Activated CD4-positive, alpha-beta T cell treated with anti-CD3 and anti-CD28 coated beads, Interleukin-10, Interleukin-2, amounts not matched to agents 100 ng/mL and 50 ng/mL, durations not matched to agents 16 hours and 8 hours (primary cell): ENCODE data around the gene GJA4.

Experiments used
- DNase-seq: peaks from one replicate; pipeline ENCODE4 v3.0.0-alpha.2; 2020

The GJA4 gene

DNA sequence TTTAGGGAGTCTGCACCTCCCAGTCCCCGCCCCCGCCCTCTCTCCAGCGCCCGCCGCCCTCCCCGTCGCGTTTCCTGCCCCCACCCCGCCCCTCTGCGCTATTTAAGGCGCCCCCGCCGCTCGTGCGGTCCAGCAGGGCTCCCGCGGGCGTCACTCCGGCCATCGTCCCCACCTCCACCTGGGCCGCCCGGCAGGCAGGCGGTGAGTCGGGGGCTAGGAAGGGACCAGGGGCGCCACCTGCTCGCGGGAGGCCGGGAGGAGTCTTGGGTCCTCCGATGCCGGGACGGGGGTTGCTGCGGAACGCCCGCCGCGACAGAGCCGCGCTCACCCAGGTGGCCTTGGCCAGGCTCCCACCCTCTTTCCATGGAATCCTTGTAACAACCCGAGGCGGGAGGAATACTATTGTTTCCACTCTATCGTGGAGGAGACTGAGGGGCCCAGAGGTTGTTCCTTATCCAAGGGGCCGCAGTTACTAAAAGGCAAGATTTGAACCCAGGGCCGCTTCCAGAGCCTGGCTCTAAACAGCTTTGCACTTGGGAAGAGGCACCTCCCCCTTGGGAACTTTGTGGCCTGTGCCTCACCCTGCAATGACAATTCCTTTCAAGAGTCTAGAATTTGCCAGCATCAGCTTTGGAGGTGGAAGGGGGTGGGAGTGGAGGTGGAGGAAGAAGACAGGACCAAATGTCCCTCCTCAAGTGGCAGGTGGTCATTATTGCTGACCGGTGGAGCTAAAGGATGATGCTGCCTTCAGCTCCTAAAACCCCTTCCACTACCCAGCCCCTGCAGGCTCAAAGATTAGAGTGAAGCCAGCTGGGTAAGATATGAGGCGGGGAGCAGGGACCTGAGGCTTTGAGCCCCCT lies at the start of gene GJA4:
GJA4 (plus strand) TSS at position 132 of the 860 bp plus-strand sequence. CDS start 1,215 bp downstream, outside the sequence.
- DNase-seq = no peak

- DNase-seq = no peak
These were observed 49.0 kb upstream of the GJA4 start for GRCh38 chr1:34743775-34744174.

DNA sequence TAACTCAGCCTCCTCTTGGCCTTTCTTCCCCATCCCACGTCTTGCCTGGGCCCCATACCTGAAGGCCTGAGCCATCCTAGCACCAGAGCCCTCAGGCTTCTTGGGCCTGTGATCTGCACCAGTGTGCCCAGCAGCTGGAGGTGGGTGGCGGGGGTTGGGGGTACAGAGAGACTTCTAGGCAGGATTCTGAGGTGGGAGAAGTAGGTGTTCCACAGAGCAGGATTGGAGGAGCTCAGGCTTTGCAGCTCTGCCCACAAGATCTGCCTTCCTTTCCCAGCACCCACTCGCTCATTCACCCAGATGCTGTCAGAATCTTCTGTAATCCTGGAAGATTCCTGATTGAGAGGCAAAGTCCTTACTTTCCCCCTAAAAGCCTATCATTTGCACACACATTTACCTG lies 47.9 kb upstream of the GJA4 start:
- DNase-seq = no peak

DNA sequence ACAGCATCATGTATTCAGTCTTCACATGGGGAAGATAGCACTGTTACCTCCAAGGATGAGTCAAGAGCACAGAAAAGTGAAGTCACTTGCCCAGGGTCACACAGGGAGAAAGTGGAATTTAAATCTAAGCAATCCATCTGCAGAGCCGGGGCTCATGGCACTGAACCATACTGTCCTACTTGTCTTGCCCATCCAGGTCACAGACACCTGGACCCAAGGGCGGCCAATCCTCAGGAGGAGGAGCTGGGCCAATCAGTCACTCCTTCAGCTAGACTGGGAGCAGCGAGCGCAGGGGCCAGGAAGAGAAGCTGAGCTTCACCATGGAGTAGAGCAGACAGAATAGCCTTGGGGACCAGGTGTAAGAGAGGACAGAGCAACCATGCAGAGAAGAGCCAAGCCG lies 47.1 kb upstream of the GJA4 start:
- no peak for DNase-seq

GRCh38 chr1:34746101-34746500 lies 46.7 kb upstream of the GJA4 start:
- no peak for DNase-seq

DNA sequence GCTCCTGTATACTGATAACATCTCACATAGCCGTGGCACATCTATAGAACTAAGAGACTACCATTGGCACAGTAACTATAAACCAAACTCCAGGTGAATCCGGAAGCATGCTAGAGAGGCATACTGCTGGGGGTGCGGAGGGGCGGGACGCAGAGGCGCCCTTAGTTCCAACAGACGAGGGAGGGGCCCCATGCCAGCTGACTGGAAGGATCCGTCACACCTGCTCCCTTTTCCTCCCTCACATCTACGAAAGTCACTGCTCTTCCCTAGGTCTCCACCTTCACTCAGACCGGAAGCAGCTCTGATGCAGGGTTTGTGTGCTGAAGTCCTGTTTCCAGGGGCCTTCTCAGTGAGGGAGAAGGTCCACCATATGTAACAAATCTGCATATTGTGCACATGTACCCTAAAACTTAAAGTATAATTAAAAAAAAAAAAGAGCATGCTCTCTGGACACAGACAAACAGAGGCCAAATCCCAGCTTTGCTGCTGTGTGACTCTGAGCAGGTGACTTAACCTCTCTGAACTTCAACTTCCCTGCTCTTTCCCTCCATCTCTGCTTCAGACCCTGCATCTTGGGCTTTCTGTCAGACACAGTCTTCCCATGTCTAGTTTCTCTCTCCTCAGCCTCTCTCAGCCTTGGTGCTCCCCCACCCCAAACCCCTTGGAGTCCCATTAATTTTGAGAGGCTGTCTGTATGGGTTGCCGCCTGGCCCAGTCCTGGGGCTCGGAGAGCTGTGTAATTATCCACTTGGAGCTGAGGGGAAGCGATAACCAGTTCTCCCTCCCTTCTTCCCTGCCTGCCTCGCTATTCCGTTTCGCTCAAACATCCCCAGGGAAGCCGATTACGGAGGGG lies 45.8 kb upstream of the GJA4 start:
- no peak for DNase-seq

- DNase-seq = no peak
These were observed 45.2 kb upstream of the GJA4 start for GRCh38 chr1:34747638-34747941.

- no peak for DNase-seq
These were observed 42.8 kb upstream of the GJA4 start for GRCh38 chr1:34749992-34750391.

- no peak for DNase-seq
These were observed 42.2 kb upstream of the GJA4 start for GRCh38 chr1:34750610-34751009.

DNA sequence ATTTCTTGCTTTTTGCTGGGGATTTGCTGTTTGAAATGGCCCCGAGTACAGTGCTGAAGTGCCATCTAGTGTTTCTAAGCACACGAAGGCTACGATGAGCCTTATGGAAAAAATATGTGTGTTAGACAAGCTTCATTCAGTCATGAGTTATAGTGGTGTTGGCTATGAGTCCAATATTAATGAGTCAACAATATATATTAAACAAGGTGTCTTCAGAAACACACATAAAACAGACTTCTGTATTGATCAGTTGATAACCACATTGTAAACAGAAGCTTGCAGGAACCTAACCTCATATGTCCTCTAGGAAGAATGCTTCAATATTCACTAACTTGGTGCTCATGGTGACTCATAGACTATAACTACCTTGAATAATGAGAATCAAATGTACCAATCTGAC lies 39.6 kb upstream of the GJA4 start:
- no peak for DNase-seq

- no peak for DNase-seq
These were observed 37.7 kb upstream of the GJA4 start, which contains the start of gene GJB5 for GRCh38 chr1:34754964-34755637. GJB5 (plus strand) TSS chr1:34755047; CDS start chr1:34757331, 2,284 bp downstream.

GRCh38 chr1:34755961-34756360 lies 36.8 kb upstream of the GJA4 start:
- no peak for DNase-seq

DNA sequence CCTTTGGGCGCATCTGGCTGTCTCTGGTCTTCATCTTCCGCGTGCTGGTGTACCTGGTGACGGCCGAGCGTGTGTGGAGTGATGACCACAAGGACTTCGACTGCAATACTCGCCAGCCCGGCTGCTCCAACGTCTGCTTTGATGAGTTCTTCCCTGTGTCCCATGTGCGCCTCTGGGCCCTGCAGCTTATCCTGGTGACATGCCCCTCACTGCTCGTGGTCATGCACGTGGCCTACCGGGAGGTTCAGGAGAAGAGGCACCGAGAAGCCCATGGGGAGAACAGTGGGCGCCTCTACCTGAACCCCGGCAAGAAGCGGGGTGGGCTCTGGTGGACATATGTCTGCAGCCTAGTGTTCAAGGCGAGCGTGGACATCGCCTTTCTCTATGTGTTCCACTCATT lies 35.4 kb upstream of the GJA4 start:
- DNase-seq = no peak

DNA sequence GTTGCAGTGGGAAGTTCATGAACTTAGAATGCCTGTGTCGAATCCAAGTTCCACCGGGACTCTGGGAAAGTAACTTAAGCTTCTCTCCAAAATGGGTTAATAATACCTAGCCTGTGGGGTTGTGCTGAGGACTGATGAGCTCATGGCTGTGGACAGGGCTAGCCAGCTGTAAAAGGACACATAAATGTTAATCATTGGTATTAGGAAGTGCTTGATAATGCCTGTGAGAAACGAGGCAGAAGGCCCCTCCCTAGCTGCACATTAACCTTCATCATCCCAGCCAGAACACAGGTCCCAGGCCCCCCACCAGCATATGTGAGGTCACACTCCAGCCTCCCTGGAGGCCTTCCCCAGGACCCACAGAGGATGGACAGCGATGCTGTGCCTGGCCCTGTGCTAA lies 34.0 kb upstream of the GJA4 start:
- DNase-seq = no peak

DNA sequence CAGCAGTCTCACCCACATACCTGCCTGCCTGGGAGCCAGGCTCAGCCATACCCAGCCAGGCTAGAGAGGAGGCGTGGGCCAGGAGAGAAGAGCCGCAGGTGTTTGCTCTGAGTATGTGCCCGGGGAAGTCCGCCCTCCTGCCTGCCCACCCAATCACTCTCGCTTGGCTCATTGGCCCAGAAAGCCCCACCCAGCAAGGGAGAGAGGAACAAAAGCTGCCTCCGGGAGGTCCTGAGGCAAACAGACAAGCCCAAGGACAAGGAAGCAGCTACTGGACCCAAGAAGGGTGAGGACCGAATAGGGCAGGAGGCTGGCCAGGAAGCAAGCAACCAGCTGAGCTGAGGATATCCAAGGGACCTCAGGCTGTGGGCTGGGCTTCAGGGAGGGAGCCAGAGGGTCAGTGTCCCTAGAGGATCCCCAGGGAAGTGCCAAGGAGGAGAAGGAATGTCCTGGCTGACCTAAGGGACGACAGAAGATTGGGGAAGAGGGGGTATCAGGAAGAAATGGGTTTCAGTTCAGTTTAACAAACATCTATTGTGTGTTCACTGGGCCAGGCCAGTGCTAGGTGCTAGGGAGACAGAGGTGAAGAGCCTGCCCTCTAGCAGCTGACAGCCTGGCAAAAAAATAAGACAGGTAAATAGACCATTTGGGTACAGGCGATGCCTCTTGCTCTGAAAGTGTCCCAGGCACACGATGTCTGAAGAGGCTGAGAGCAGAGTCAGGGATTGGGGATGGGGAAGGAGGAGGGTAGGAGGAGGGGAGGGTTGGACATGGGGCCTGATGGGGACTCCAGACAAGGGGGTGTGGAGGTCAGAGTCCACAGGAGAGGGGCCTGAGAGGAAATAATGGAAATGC lies 33.1 kb upstream of the GJA4 start, which contains the start of gene GJB4:
GJB4 (plus strand) TSS at position 238 of the 855 bp plus-strand sequence. CDS start 1,515 bp downstream, outside the sequence.
- DNase-seq = no peak

- no peak for DNase-seq
These were observed 31.5 kb upstream of the GJA4 start for GRCh38 chr1:34761176-34761761.

GRCh38 chr1:34761776-34762307 lies 31.0 kb upstream of the GJA4 start:
- DNase-seq = no peak

DNA sequence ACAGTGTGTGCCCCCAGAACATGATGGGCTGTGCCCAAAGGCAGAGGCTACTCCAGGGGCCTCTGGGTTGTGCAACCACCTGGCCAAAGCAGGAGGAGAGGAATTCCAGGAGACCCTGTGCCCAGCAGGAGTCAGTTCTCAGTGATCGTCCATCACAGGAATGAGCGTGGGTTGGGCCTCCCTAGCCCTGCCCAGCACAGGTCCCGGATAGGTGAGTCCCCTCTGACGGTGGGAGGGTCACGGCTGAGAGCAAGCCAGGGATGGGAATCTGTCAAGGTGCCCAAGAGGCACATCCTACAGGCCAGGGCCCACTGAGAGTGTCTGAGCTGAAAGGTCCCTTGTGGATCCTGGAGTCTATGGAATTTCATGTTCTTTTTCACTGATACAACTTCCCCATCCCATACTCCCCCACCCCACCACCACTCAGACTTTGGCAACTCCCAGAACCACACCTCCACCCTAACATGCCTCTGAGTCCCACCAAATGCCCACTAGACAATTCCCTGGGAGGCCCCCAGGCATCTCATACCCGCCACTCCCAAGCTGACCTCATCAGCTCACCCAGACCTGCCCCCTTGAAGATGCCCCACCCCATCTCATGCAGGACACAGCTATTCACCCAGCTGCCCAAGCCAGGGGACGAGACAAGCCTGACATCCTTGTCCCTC lies 30.2 kb upstream of the GJA4 start:
- no peak for DNase-seq

GRCh38 chr1:34763142-34763781 lies 29.5 kb upstream of the GJA4 start:
- no peak for DNase-seq

GRCh38 chr1:34768856-34769255 lies 23.9 kb upstream of the GJA4 start:
- DNase-seq = no peak
